Kidney (tissue), 14 donors: ENCODE results near the gene ITGA7. TPM values are rescaled to one million over a fixed set of nuclear protein-coding genes. Genes with fewer than 3 reads are reported as not detected.
A peak's percentile ranks its signal among the peaks of the same experiment; 100 is the strongest.

Source experiments
- DNase-seq, 5 donors: peaks; one replicate each; pipeline ENCODE4 v3.0.0-alpha.2; 2013 to 2020
- FAIRE-seq: peaks from 2 replicates; lab custom pipeline; 2012; peaks lifted over from hg19 to GRCh38; lab: Jason Lieb, UNC
- H3K27ac ChIP-seq, 2 donors: one replicate each; pipeline ENCODE4 v1.7.0; 2013; ENCODE audit warnings: low read depth in 2 of 2, low read length in 2 of 2, inconsistent platforms in 1 of 2
- H3K27me3 ChIP-seq: one replicate; pipeline ENCODE4 v1.7.1; 2013; ENCODE audit warnings: low read length, inconsistent platforms; ENCODE audit not compliant: control insufficient read depth, insufficient read depth
- H3K36me3 ChIP-seq, 3 donors: one replicate each; pipeline versions ENCODE4 v1.7.0 to v1.7.1; 2013; ENCODE audit warnings: low read length in 3 of 3, control low read depth in 1 of 3, inconsistent platforms in 1 of 3; ENCODE audit not compliant: insufficient read depth in 3 of 3, control insufficient read depth in 2 of 3
- H3K4me1 ChIP-seq, 3 donors: one replicate each; pipeline versions ENCODE4 v1.7.0 to v1.7.1; 2013; ENCODE audit warnings: low read length in 3 of 3, inconsistent platforms in 1 of 3, low read depth in 1 of 3; ENCODE audit not compliant: control insufficient read depth in 2 of 3, insufficient read depth in 2 of 3
- H3K4me3 ChIP-seq, 3 donors: one replicate each; pipeline versions ENCODE4 v1.7.0 to v1.8.1; 2013; ENCODE audit warnings: low read length in 3 of 3, control low read depth in 1 of 3, inconsistent platforms in 1 of 3
- H3K9ac ChIP-seq, 3 donors: one replicate each; pipeline versions ENCODE4 v1.7.0 to v1.7.1; 2013; ENCODE audit warnings: low read length in 3 of 3, control low read depth in 1 of 3, inconsistent platforms in 1 of 3
- H3K9me3 ChIP-seq, 3 donors: one replicate each; pipeline versions ENCODE4 v1.7.0 to v1.7.1; 2013; ENCODE audit warnings: low read length in 3 of 3, control low read depth in 1 of 3, inconsistent platforms in 1 of 3; ENCODE audit not compliant: control insufficient read depth in 2 of 3, insufficient read depth in 1 of 3
- intact Hi-C: fragments of 100-400 bp; cut with DNase I; formaldehyde crosslinking; loops from one replicate; pipeline ENCODE4 v1.11.1; 2022
- polyA plus RNA-seq: library from polyadenylated mRNA; stranded (reverse); fragments of 350-450 nt; fragmentation: Illumina TruSeq; extraction: RNeasy Lipid Tissue Mini Kit (QIAGEN cat#74804); gene quantifications from one replicate; pipeline ENCODE4 v1.2.3, GENCODE V29; 2014; ENCODE audit warnings: low read depth, low replicate concordance; ENCODE audit not compliant: insufficient read depth
- total RNA-seq: library from RNA; stranded (reverse); fragmentation: NEBNext Ultra II Directional; extraction: Animal tissue kit (Norgen Biotek cat#: 25700); gene quantifications from one replicate; pipeline ENCODE4 v1.2.1, GENCODE V29; 2021
- TF ChIP-seq, protein P1 (sequence below): IDR thresholded peaks from 3 replicates; pipeline ENCODE4 v1.5.1; 2012; ENCODE audit warnings: mild to moderate bottlenecking, moderate library complexity, borderline replicate concordance; ENCODE audit not compliant: insufficient read depth; ENCODE audit errors: extremely low read depth
- donor health status: control.
- donor health status: control.
- donor health status: control.
- donor health status: control.
- donor health status: control.
- donor health status: DM: yes; HTN: yes; CAD: no.
- donor health status: Normal renal cell carcinoma (clear cell type).

Gene ITGA7
- total and polyA plus RNA-seq, 2 donors from 2014 or later, result 26.2 to 66.3 TPM

DNA sequence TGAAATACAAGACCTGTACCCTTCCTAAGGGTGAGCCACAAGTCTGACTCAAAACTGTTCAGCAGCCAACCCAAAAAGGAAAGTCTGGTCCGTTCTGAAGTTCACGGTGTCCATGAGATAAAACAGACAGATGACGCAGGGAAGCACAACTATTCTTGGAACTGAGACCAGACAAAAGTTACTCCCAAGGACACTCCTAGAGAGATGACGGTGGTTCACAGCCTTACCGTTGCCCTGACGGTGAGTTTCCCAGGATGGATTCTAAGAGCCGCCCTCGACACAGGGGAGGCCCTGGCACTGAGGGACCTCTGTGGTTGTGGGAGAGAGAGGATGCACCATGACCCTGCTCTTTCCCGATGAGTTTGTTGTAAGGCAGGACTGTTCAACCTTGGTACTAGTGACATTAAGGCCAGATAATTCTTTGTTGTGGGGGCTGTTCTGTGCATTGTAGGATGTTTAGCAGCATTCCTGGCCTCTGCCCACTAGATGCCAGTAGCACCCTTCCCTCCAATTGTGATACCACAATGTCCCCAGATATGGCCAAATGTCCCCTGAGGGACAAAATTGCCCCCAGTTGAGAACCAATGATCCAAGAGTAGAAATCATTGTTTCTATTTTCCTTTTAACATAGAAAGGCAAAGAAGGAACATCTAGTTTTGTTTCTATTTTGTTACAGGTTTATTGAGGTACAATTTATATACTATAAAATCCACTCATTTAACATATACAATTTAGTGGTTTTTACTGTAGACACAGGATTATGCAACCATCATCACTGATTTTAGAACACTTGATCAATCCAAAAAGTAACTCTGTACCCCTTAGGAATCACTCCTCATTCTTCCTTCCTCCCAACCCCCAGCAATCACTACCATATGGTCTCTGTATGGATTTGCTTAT, 48.0 kb downstream of the ITGA7 start:
- FAIRE-seq (no peak), DNase-seq (peak in 1 of 5 donors; percentile 66)
- no peak overlapping the region for H3K9ac ChIP-seq
- H3K4me3 ChIP-seq, result no peak overlapping the region
- peaks cover 0 to 5% (median 3%) of the 10 kb centered on the region in 3 donors for H3K4me1 ChIP-seq
- TF ChIP-seq, protein P1, sequence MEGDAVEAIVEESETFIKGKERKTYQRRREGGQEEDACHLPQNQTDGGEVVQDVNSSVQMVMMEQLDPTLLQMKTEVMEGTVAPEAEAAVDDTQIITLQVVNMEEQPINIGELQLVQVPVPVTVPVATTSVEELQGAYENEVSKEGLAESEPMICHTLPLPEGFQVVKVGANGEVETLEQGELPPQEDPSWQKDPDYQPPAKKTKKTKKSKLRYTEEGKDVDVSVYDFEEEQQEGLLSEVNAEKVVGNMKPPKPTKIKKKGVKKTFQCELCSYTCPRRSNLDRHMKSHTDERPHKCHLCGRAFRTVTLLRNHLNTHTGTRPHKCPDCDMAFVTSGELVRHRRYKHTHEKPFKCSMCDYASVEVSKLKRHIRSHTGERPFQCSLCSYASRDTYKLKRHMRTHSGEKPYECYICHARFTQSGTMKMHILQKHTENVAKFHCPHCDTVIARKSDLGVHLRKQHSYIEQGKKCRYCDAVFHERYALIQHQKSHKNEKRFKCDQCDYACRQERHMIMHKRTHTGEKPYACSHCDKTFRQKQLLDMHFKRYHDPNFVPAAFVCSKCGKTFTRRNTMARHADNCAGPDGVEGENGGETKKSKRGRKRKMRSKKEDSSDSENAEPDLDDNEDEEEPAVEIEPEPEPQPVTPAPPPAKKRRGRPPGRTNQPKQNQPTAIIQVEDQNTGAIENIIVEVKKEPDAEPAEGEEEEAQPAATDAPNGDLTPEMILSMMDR, result peak; percentile 34
- H3K36me3 ChIP-seq, result no peaks in the 10 kb centered on the region
- no peaks in the 10 kb centered on the region for H3K9me3 ChIP-seq
- intact Hi-C loops, result no loop called here
- no peaks in the 10 kb centered on the region for H3K27me3 ChIP-seq
- H3K27ac ChIP-seq, result no peak overlapping the region

DNA sequence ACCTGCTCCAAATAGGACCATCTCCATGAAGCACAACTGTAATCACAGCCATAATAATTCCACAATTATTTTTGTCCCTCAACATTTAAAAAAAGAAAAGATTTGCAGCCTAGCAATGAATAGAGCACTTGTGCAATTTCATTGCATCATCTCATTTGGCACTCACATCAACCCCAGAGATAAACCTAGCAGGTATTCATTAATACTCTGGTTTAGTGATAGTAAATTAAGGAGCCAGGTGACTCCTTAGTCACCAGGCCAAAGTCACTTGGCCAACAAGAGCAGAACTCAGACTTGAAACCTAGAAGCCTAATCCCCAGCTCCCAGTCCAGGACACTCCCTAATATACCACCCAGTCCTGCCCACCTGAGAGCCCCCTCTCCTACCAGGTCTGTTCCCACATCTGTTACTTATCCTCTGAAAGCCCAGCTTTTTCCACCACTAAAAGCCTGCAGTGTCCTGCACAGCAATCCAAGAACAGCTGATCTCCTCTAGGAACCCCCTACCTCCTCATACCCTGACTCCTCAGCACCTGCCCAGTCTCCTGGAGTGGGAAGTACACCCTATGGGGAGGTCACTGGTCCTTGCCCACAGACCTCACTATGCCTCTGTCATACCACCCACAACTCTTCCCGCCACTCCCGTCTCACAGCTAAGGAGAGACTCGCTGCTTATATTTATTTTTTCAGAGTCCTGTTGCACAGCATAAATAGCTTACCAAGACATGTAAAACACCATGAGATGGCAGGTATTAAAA, 48.9 kb downstream of the ITGA7 start:
- Histone ChIP-seq H3K9me3 (no peaks in the 10 kb centered on the region), H3K9ac (no peak overlapping the region), H3K27ac (no peak overlapping the region), H3K4me1 (peaks cover 0 to 5% (median 3%) of the 10 kb centered on the region in 3 donors), H3K4me3 (no peak overlapping the region), H3K36me3 (no peaks in the 10 kb centered on the region), H3K27me3 (no peaks in the 10 kb centered on the region)
- TF ChIP-seq, protein P1, result no peak
- intact Hi-C loops, result no loop called here
- FAIRE-seq, result no peak
- DNase-seq, result no peak

GRCh38 chr12:55658212-55658611, 49.5 kb downstream of the ITGA7 start:
- no peak overlapping the region for H3K9ac ChIP-seq
- no peaks in the 10 kb centered on the region for H3K27me3 ChIP-seq
- DNase-seq (peak in 1 of 5 donors; percentile 20), FAIRE-seq (no peak)
- no peak overlapping the region for H3K4me3 ChIP-seq
- H3K4me1 ChIP-seq, result peaks cover 0 to 5% (median 3%) of the 10 kb centered on the region in 3 donors
- H3K9me3 ChIP-seq, result no peaks in the 10 kb centered on the region
- H3K27ac ChIP-seq, result no peak overlapping the region
- H3K36me3 ChIP-seq, result no peaks in the 10 kb centered on the region
- intact Hi-C loops, result no loop called here
- TF ChIP-seq, protein P1, result no peak
